Esophagus squamous epithelium (tissue), 5 donors: ENCODE data around the gene EEF1A1. TPM values are rescaled to one million over a fixed set of nuclear protein-coding genes. Genes with fewer than 3 reads are reported as not detected.
"Not testable (repeated sequence)": the region's sequence is repeated elsewhere in the genome, so short reads cannot be mapped to it uniquely, and the experiment has no call there.

Experiments
- DNase-seq: peaks from one replicate; lab custom pipeline; 2025; lab: John Stamatoyannopoulos, UW
- H3K27ac ChIP-seq, 4 donors: fragments of 200-600 bp; sonication (generic); one replicate each; pipeline ENCODE4 v1.5.1; 2016 to 2019; ENCODE audit warnings: mild to moderate bottlenecking in 1 of 4
- H3K27me3 ChIP-seq, 4 donors: fragments of 200-600 bp; sonication (generic); 1 replicate in 3 of 4; 2 replicates in 1 of 4; pipeline versions ENCODE4 v1.5.1 to v1.6.0; 2017 to 2021; ENCODE audit warnings: antibody characterized with exemption in 1 of 4
- H3K36me3 ChIP-seq, 3 donors: fragments of 200-600 bp; sonication (generic); one replicate each; pipeline ENCODE4 v1.5.1; 2016 to 2019
- H3K4me1 ChIP-seq, 3 donors: fragments of 200-600 bp; sonication (generic); one replicate each; pipeline ENCODE4 v1.5.1; 2017 to 2019
- H3K4me3 ChIP-seq, 4 donors: fragments of 200-600 bp; sonication (generic); 1 replicate in 3 of 4; 2 replicates in 1 of 4; pipeline ENCODE4 v1.5.1; 2016 to 2019; ENCODE audit warnings: mild to moderate bottlenecking in 2 of 4, moderate library complexity in 1 of 4
- H3K9me3 ChIP-seq, 3 donors: fragments of 200-600 bp; sonication (generic); one replicate each; pipeline ENCODE4 v1.5.1; 2016 to 2019
- CTCF ChIP-seq, 6 experiments: fragments of 450-650 bp in 4 of 6; fragments of 200-600 bp in 2 of 6; sonication (generic) in 2 of 6; IDR thresholded peaks; one replicate each; pipeline ENCODE4 v1.5.1; 2016 to 2019; ENCODE audit warnings: antibody characterized with exemption in 6 of 6, mild to moderate bottlenecking in 4 of 6, moderate library complexity in 4 of 6
- POLR2A ChIP-seq, 4 donors: fragments of 450-650 bp; IDR thresholded peaks; one replicate each; pipeline ENCODE4 v1.6.1; 2017; ENCODE audit warnings: antibody characterized with exemption in 4 of 4, mild to moderate bottlenecking in 4 of 4, moderate library complexity in 3 of 4
- WGBS, 2 donors: methylation state at CpG; one replicate each; pipeline ENCODE4 v1.1.5; 2018; 5-methylcytosine and 5-hydroxymethylcytosine counted together
- intact Hi-C: fragments of 100-400 bp; cut with DNase I; formaldehyde crosslinking; loops from one replicate; pipeline ENCODE4 v1.15.0; 2022
- total RNA-seq, 4 donors: library from RNA; depleted of rRNA; stranded (reverse); fragments of >200 nt; gene quantifications; one replicate each; pipeline ENCODE4 v1.1.0, GENCODE V29; 2016
- donor health status: DM: yes; HTN: yes; CAD: no.

EEF1A1 gene
- total RNA-seq, 4 donors from 2014 or later, result 4,136 to 11,610 (median 7,059) TPM

GRCh38 chr6:73509851-73510250 is 11.0 kb downstream of the EEF1A1 start:
- H3K4me3 ChIP-seq, result no peak overlapping the region
- H3K27ac ChIP-seq, result no peak overlapping the region
- peaks cover 0 to 14% (median 1%) of the 10 kb centered on the region in 3 donors for H3K36me3 ChIP-seq
- no peak for TF ChIP-seq CTCF (IDR thresholded peaks at IDR 0.05)
- TF ChIP-seq POLR2A (IDR thresholded peaks at IDR 0.05), result no peak
- no peaks in the 10 kb centered on the region for H3K9me3 ChIP-seq
- no peaks in the 10 kb centered on the region for H3K27me3 ChIP-seq
- DNase-seq, result no peak
- WGBS, 2 donors, result 92 to 100% methylated on average over 1 of the region's 1 CpG
- intact Hi-C loops, result no loop called here
- H3K4me1 ChIP-seq, result peaks cover 0 to 8% (median 0%) of the 10 kb centered on the region in 3 donors

GRCh38 chr6:73508776-73509175 is 12.1 kb downstream of the EEF1A1 start:
- 42 to 50% methylated on average over 1 of the region's 1 CpG for WGBS, 2 donors

GRCh38 chr6:73506246-73506645 is 14.6 kb downstream of the EEF1A1 start:
- H3K4me1 ChIP-seq, result no peaks in the 10 kb centered on the region
- no peaks in the 10 kb centered on the region for H3K27me3 ChIP-seq
- WGBS, 2 donors, result 86 to 93% methylated on average over 6 of the region's 6 CpGs
- intact Hi-C loops, result no loop called here
- TF ChIP-seq CTCF (IDR thresholded peaks at IDR 0.05) (no peak), POLR2A (IDR thresholded peaks at IDR 0.05) (no peak)
- no peak overlapping the region for H3K4me3 ChIP-seq
- H3K9me3 ChIP-seq, result no peaks in the 10 kb centered on the region
- peaks cover 5 to 37% (median 7%) of the 10 kb centered on the region in 3 donors for H3K36me3 ChIP-seq
- no peak for DNase-seq
- H3K27ac ChIP-seq, result no peak overlapping the region

More at GRCh38 chr6:73508776-73509175, 12.1 kb downstream of the EEF1A1 start:
- no peak overlapping the region for H3K4me3 ChIP-seq
- H3K27me3 ChIP-seq, result no peaks in the 10 kb centered on the region
- peaks cover 0 to 14% (median 0%) of the 10 kb centered on the region in 3 donors for H3K36me3 ChIP-seq
- no peaks in the 10 kb centered on the region for H3K4me1 ChIP-seq
- H3K27ac ChIP-seq, result no peak overlapping the region
- intact Hi-C loops, result no loop called here
- no peaks in the 10 kb centered on the region for H3K9me3 ChIP-seq
- TF ChIP-seq POLR2A (IDR thresholded peaks at IDR 0.05) (no peak), CTCF (IDR thresholded peaks at IDR 0.05) (no peak)
- DNase-seq, result no peak

- H3K4me1 ChIP-seq, H3K27me3 ChIP-seq, H3K9me3 ChIP-seq, intact Hi-C loops, H3K4me3 ChIP-seq, H3K27ac ChIP-seq, DNase-seq: not testable (repeated sequence)
- peaks cover 11 to 42% (median 12%) of the 10 kb centered on the region in 3 donors for H3K36me3 ChIP-seq
- 89 to 92% methylated on average over 6 to 8 of the region's 8 CpGs for WGBS, 2 donors
Measured at GRCh38 chr6:73505705-73506104, 15.1 kb downstream of the EEF1A1 start.

- intact Hi-C loops, result no loop called here
- TF ChIP-seq POLR2A (IDR thresholded peaks at IDR 0.05) (no peak), CTCF (IDR thresholded peaks at IDR 0.05) (no peak)
- no peak for DNase-seq
- Histone ChIP-seq H3K9me3 (no peaks in the 10 kb centered on the region), H3K36me3 (peaks cover 12 to 48% (median 14%) of the 10 kb centered on the region in 3 donors), H3K4me3 (no peak overlapping the region), H3K27ac (no peak overlapping the region), H3K4me1 (no peaks in the 10 kb centered on the region), H3K27me3 (no peaks in the 10 kb centered on the region)
Measured at GRCh38 chr6:73505142-73505541, 15.7 kb downstream of the EEF1A1 start.

GRCh38 chr6:73504160-73504559 is 16.7 kb downstream of the EEF1A1 start:
- Histone ChIP-seq H3K4me3 (no peak overlapping the region), H3K27ac (no peak overlapping the region), H3K36me3 (peaks cover 12 to 58% (median 14%) of the 10 kb centered on the region in 3 donors), H3K4me1 (no peaks in the 10 kb centered on the region), H3K27me3 (no peaks in the 10 kb centered on the region), H3K9me3 (no peaks in the 10 kb centered on the region)
- DNase-seq, result no peak
- TF ChIP-seq POLR2A (IDR thresholded peaks at IDR 0.05), result no peak
- TF ChIP-seq CTCF (IDR thresholded peaks at IDR 0.05), result no peak
- 72 to 81% methylated on average over 2 of the region's 2 CpGs for WGBS, 2 donors
- intact Hi-C loops, result no loop called here
